ENCODE results near the gene LAMB4. TPM values are rescaled to one million over a fixed set of nuclear protein-coding genes. Genes with fewer than 3 reads are reported as not detected.
A peak's percentile ranks its signal among the peaks of the same experiment; 100 is the strongest.

The LAMB4 gene
- total RNA-seq, 1 experiment from 2014 or later = 0.13 TPM

DNA sequence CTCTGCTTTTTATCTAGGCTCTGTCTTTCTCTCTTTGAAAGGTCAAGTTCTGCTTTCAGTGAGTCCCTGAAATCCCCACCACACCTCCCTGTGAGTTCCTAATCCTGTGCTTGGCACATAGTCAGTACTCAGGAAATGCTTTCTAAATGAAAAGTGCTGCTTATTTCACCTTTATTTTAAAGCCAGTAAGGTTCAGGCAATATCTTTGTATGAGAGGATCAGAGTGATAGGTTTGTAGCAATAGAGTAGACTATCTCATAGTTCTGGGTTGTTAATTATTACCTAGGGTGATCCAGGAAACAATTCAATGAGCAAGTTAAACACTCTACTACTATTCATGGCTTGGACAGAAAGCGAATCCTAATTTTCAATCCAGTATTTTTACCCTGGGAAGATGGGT is 119.8 kb downstream of the LAMB4 start:
- Histone ChIP-seq H3K9me3 (replicated peaks) (no peaks in the 10 kb centered on the region), H3K36me3 (no peaks in the 10 kb centered on the region), H3K27me3 (replicated peaks) (no peaks in the 10 kb centered on the region), H3K4me3 (no peak overlapping the region), H3K27ac (no peak overlapping the region), H3K4me1 (replicated peaks) (peaks cover 24% of the 10 kb centered on the region)
- DNase-seq (ENCODE audit: low read depth in 1 of 2, low spot score in 2 of 2) = no peak

DNA sequence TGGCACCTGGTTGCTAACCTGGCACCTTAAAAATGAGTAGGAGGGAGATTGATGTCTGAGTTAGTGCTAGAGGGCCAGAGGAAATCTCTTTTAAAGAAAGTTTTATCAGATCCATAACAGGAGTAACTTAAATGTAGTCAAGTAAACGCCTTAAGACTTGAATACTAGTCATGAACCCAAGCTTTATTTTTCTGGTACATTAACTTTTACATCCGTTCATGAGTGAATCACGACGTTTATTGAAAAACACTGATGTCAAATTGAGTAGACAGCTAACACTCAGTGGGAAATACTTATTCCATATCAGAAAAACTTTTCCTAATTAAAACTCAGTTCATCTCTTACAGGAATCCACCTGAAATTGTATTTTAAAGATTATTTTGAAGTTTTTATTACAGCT is 120.3 kb downstream of the LAMB4 start:
- H3K4me1 ChIP-seq (replicated peaks) = peaks cover 22% of the 10 kb centered on the region
- no peaks in the 10 kb centered on the region for H3K36me3 ChIP-seq
- no peaks in the 10 kb centered on the region for H3K9me3 ChIP-seq (replicated peaks)
- H3K27me3 ChIP-seq (replicated peaks) = no peaks in the 10 kb centered on the region
- no peak overlapping the region for H3K4me3 ChIP-seq
- no peak overlapping the region for H3K27ac ChIP-seq
- DNase-seq (ENCODE audit: low read depth in 1 of 2, low spot score in 2 of 2) = no peak

DNA sequence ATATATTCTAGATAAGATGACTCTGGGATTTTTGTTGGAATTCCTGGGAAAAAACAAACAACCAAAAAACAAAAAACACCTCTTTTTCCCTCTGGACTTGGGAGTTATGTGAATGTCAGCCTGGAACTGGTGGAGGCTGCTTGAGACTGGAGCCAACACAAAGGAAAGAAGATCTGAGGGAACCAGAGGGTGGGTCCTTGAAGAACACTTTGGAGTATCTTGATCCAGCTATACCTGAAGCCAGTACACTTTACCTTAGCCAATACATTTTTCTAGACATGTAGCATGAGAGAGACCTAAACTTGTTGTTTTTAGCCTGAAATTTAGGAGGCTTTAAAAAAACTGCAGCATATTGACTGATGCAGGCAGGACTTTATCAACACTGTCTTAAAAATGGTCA is 121.3 kb downstream of the LAMB4 start:
- peaks cover 16% of the 10 kb centered on the region for H3K4me1 ChIP-seq (replicated peaks)
- no peak overlapping the region for H3K27ac ChIP-seq
- no peak for DNase-seq (ENCODE audit: low read depth in 1 of 2, low spot score in 2 of 2)
- no peak overlapping the region for H3K4me3 ChIP-seq
- H3K27me3 ChIP-seq (replicated peaks) = no peaks in the 10 kb centered on the region
- H3K36me3 ChIP-seq = no peaks in the 10 kb centered on the region
- H3K9me3 ChIP-seq (replicated peaks) = no peaks in the 10 kb centered on the region

DNA sequence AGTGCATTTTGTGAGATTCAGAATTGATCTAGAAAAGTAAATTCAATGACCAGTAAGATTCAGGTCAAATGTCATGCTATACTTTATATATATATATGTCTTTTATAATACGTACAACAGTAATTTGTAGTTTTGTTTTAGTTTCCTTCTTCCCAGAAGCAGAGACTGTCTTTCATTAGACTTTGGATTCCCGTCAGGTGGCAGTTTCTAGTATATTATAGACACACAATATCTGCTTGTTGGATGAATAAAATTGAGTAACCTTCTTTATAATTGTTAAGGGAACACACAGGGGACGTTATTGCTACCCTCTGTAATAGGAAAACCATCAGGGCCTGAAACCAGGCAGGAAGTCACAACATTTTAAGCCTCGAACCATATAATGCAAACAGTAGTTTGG is 121.9 kb downstream of the LAMB4 start:
- no peaks in the 10 kb centered on the region for H3K36me3 ChIP-seq
- no peaks in the 10 kb centered on the region for H3K9me3 ChIP-seq (replicated peaks)
- H3K4me1 ChIP-seq (replicated peaks) = peaks cover 17% of the 10 kb centered on the region
- H3K27ac ChIP-seq = no peak overlapping the region
- H3K4me3 ChIP-seq = no peak overlapping the region
- no peak for DNase-seq (ENCODE audit: low read depth in 1 of 2, low spot score in 2 of 2)
- no peaks in the 10 kb centered on the region for H3K27me3 ChIP-seq (replicated peaks)

DNA sequence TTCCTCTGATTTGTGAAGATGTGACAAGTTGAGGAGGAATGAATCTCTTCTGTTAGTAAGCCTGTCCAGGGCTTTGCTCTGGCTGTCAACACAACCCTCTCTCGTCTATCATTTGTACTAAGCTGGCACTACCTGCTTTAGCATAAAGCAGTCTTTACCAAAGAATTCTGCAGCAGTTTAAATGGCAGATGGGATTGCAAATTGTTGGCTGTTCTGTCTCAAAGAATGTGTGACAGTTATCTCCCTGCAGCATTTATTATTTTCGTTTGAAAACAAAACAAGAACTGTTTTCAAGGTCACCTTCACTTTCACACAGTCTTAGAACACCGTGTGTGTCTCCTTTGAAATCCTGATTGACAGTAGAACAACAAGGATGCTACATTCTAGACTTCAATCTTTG is 122.4 kb downstream of the LAMB4 start:
- no peaks in the 10 kb centered on the region for H3K36me3 ChIP-seq
- H3K27me3 ChIP-seq (replicated peaks) = no peaks in the 10 kb centered on the region
- no peak overlapping the region for H3K4me3 ChIP-seq
- peaks cover 17% of the 10 kb centered on the region for H3K4me1 ChIP-seq (replicated peaks)
- H3K9me3 ChIP-seq (replicated peaks) = no peaks in the 10 kb centered on the region
- no peak for DNase-seq (ENCODE audit: low read depth in 1 of 2, low spot score in 2 of 2)
- no peak overlapping the region for H3K27ac ChIP-seq

DNA sequence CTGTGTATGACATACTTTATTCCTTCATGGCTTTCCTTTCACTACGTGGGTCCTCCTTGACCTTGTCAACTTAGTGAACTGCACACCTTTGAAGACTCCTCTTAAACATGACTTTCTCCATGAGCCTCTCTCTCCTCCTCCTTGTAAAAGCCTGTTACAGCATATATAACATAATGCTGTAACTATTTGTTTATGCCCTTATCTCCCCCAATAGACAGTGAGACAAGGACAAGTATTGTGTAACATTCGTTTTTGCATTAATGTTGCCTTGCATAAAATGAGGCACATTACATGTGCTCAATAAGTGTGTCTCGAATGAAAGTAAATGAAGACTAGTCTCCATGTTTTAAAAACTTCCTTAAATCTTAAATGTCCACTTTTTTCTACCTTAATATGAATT is 122.9 kb downstream of the LAMB4 start:
- Histone ChIP-seq H3K36me3 (peaks cover 4% of the 10 kb centered on the region; the same call in 1 of the 2 replicates), H3K27me3 (replicated peaks) (no peaks in the 10 kb centered on the region), H3K4me3 (no peak overlapping the region), H3K27ac (no peak overlapping the region), H3K4me1 (replicated peaks) (peaks cover 13% of the 10 kb centered on the region), H3K9me3 (replicated peaks) (no peaks in the 10 kb centered on the region)
- no peak for DNase-seq (ENCODE audit: low read depth in 1 of 2, low spot score in 2 of 2)

DNA sequence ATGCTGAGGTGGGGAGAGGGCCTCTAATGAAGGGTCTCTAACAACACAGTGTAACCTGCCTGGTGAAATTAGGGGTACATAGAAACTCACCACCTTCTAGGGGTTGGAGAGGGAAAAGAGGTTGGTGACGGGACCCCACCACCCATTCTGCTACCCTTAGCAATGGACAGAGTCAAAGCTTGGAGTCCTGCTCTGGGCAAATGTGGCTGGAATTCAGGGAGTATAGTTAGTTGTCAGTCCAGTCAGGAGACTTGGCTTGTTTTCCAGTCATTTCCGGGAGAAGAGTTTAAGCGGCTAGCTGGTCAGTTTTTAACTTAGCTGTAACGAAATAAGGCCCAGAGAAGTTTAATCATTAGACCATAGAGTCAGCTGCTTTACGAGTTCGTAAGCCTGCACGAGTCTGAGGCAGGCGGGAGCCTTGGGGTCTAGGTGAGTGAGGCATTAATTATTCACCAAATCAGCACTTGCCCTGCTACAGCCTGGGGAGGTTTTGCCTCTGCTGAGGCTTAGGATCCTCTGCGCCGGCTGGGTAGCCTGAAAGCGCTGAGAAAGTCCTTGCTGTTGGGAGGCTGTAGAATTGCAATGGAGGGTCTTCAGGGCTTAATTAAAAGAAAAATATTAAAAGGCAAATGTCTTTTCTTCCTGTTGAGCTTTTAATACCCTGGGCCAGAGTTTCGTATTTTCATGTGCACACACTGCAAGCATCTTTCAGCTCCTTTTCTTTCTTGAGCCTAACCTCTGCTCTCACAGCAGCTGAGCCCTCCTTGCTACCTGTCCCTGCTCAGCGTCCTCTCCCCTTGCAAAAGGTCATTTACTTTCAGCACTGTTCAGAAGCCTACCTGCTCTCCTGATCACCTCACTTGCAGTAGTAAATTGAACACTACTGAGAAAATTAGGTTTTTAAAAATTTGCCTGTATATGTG is 125.7 kb downstream of the LAMB4 start:
- H3K36me3 ChIP-seq = peaks cover 28% of the 10 kb centered on the region
- H3K27me3 ChIP-seq (replicated peaks) = no peaks in the 10 kb centered on the region
- H3K4me1 ChIP-seq (replicated peaks) = peaks cover 39% of the 10 kb centered on the region
- no peak overlapping the region for H3K4me3 ChIP-seq
- H3K27ac ChIP-seq = no peak overlapping the region
- no peaks in the 10 kb centered on the region for H3K9me3 ChIP-seq (replicated peaks)
- DNase-seq (ENCODE audit: low read depth in 1 of 2, low spot score in 2 of 2) = no peak

DNA sequence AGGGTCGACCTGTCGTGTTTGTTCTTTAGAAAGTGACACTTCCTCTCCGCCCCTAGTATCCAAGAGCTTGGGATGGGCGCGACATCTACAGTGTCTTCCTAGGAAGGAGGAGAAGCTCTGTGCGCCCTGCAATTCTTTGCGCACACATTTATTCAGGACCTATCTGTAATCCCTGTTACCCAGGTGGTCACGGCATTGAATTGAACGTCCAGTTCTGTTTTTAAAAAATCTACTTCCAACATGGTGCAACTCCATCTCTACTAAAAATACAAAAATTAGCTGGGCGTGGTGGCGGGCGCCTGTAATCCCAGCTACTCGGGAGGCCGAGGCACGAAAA is 126.6 kb downstream of the LAMB4 start:
- Histone ChIP-seq H3K4me1 (replicated peaks) (peaks cover 48% of the 10 kb centered on the region), H3K9me3 (replicated peaks) (no peaks in the 10 kb centered on the region), H3K27ac (peak overlapping the region; percentile 51; the same call in 1 of the 2 replicates), H3K36me3 (peaks cover 37% of the 10 kb centered on the region), H3K27me3 (replicated peaks) (no peaks in the 10 kb centered on the region), H3K4me3 (peak overlapping the region; percentile 58)
- DNase-seq (ENCODE audit: low read depth in 1 of 2, low spot score in 2 of 2) = no peak

DNA sequence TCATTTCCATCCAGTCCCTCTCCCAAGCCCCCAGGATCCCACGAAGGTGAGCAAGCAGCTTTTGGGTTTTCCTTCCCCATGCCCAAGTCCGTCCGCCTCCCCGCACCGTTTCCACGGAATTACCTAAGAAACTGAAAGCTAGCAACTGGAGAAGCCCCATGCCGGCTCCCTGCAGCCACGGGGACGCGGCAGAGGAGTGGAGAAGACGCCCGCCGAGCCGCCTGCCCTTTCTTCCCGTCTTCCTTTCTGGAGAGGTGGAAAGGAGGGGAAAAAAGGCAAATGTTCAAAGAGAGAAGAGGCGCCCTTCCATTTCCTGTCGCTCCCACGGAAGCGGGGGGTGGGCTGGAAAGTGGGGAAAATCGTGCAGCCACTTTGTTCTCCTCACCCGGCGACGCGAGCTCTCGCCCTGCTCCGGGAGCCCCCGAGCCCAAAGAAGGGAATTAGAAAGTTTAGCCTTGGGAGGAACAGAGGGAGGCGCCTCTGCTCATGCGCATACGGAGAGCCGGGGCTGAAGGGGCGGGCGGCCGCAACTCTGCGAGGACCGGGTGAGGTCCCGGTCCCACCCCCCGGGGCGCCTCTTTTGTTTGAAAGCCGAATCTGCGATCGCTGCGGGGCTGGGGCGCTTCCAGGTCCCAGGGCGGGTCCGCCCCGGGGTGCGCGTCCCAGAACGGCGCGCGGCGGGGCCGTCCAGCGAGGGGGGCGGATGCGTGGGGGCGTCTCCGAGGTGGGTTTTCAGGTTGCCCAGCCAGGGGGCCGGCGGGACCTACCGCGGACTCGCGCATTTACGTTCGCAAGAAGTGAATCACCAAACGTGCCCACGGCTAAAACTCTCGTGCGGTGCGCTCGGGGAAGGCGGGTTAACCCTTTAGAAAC is 127.2 kb downstream of the LAMB4 start, which contains the start of gene LAMB1:
Gene LAMB1, minus strand, starts transcription at position 436 of the 873 bp plus-strand sequence. Its CDS starts 276 bp downstream, at position 160.
- Histone ChIP-seq H3K9me3 (replicated peaks) (no peaks in the 10 kb centered on the region), H3K27me3 (replicated peaks) (no peaks in the 10 kb centered on the region), H3K4me3 (peak within 1 kb of the TSS; percentile 58), H3K4me1 (replicated peaks) (peaks cover 54% of the 10 kb centered on the region), H3K36me3 (peaks cover 43% of the 10 kb centered on the region), H3K27ac (peak within 1 kb of the TSS; percentile 51)
- peak; percentile 90 to 91 for DNase-seq (ENCODE audit: low read depth in 1 of 2, low spot score in 2 of 2)

DNA sequence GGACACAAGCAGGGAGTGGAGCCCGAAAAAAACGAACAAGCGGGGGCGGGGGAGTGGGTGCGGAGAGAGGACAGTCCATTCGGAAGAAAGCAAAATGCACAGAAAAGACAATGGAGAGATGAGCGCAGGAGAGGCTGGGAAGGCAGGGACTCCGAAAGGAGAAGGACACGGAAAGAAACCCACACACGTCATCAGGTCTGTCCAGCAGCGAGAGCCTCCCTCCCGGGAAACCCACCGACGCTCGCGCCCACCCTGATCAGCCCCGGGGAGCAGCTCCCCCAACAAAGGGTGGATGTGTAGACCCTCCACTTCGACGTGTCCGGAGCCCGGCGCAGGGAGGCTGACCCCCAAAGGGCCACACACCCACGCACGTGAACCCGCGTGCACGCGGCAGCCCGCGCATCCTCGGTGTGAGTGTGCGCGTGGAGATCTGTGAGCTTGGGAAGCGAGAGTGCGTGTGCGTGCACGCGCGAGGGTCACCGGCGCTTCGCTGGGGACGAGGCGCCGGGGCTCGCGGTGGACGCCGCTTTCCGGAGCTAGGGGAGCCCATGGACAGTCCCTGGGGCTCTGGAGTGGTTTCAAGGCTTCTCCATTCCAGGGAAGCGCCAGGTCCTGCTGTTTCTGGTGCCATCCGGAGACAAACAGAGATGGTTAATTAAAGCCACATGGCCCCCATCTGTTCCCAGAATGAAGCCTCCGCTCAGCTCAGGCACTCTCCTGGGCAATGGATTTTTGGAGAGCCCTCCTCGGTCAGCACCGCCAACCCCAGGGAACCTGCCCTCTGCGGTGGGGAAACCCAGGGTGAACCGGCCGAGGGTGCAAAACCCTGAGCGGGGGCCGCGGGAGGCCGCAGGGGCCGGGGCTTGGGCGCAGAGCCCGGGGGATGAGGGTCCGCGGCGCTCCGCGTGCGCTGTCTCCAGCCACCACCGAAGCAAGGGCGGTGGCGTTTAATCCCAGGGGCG is 128.1 kb downstream of the LAMB4 start:
- peak overlapping the region; percentile 51 for H3K27ac ChIP-seq
- H3K27me3 ChIP-seq (replicated peaks) = no peaks in the 10 kb centered on the region
- H3K4me3 ChIP-seq = peak overlapping the region; percentile 58
- no peaks in the 10 kb centered on the region for H3K9me3 ChIP-seq (replicated peaks)
- H3K36me3 ChIP-seq = peaks cover 52% of the 10 kb centered on the region
- DNase-seq (ENCODE audit: low read depth in 1 of 2, low spot score in 2 of 2) = peak; percentile 51 to 58
- peaks cover 63% of the 10 kb centered on the region for H3K4me1 ChIP-seq (replicated peaks)

DNA sequence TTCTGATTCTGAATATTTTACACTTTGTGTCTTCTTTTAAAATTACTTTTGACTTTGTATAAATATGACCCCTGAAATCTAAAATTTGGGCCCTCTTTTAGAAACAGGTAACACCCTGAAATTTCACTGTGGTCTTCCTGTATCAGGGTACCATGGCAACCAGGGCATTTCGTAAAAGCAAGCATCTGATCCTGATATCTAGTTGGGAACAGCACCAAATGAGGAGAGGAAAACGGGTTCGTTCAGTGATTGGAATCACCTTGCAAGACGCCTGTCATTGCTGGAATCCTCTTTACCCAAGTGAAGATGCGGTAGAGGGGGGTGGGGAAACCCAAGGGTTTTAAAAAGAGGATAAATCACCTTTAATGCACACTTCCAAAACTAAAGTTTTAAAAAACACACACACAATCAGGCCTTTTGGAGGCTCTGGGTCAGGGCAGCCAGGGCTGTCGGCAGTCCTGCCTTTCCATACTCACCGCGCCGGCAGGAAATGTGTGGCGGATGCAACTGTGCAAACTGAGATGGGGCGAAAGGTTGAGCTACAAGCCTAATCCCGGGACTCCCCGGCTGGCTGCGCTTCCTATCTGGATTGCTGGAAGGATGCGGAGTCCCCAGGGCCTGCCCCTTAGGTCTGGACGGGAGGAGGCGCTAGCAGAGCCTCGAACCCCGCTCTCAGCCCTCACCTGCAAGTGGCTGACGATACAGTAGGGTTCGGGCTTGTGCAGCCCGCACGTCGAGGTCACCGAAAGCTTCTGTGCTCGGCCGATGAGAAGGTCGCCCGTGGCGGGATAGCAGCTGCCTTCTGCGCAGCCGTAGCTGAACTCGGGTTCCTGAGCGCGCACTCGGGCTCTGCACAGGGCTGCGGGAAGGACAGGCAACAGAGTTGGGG is 129.0 kb downstream of the LAMB4 start:
- Histone ChIP-seq H3K27me3 (replicated peaks) (no peaks in the 10 kb centered on the region), H3K36me3 (peaks cover 61% of the 10 kb centered on the region), H3K4me3 (peak overlapping the region; percentile 58), H3K4me1 (replicated peaks) (peaks cover 73% of the 10 kb centered on the region), H3K27ac (peak overlapping the region; percentile 61), H3K9me3 (replicated peaks) (no peaks in the 10 kb centered on the region)
- peak; percentile 53 to 56 for DNase-seq (ENCODE audit: low read depth in 1 of 2, low spot score in 2 of 2)

DNA sequence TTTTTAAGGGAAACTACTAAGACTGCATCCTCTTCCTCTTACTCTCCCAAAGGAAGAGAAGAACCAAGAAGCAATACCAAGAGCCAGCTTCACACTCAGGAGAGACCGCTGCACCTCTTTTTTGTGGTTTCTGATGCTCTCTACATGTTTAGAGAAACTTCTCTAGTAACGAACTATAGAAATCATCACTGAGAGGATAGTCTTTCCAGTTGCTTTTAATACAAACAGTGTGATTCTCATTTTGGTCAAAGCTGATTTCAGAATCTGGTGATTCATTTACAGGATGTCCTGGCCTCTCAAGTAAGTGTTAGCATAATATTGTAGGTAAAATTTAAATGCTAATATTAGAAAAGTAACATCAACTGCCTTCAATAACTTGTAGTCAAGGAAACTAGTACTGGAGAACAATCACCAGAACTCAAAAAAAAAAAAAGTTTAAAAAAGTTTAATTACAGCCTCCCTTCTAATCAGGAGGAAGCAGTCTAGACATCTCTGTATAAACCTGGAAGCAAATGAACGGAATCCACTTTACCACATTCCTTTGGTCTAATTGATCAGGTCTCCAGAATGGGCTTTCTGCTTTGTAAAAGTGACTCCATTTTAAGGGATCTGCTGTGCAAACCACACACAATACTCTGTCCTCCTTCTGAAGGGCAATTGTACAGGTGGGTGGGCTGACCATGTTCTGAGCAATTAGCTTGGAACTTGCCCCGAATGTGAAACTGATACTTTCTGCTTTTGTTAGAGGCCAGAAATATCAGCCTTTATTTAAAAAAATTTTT is 130.2 kb downstream of the LAMB4 start:
- Histone ChIP-seq H3K27ac (peak overlapping the region; percentile 61), H3K4me1 (replicated peaks) (peaks cover 84% of the 10 kb centered on the region), H3K4me3 (peak overlapping the region; percentile 58), H3K9me3 (replicated peaks) (no peaks in the 10 kb centered on the region), H3K36me3 (peaks cover 61% of the 10 kb centered on the region), H3K27me3 (replicated peaks) (no peaks in the 10 kb centered on the region)
- peak; percentile 73 to 75 for DNase-seq (ENCODE audit: low read depth in 1 of 2, low spot score in 2 of 2)

Measured in SJSA1 (cell line).